WTC11 (cell line): Measurements from ENCODE around the gene CD109. TPM values are rescaled to one million over a fixed set of nuclear protein-coding genes. Genes with fewer than 3 reads are reported as not detected.

Experiments used
- ATAC-seq: fragments of 200-7000 bp; cut with Tn5 transposase; 2 replicates; pipeline ENCODE4 v1.10.0; 2021; ENCODE audit warnings: mild to moderate bottlenecking, moderate library complexity
- CTCF ChIA-PET: fragments of 300-600 bp; sonication (Branson Sonifier 250); formaldehyde crosslinking; loops from one replicate; lab custom pipeline; 2021; ENCODE audit warnings: antibody characterized with exemption; lab: Charles Lee
- POLR2A ChIA-PET: fragments of 350-600 bp; sonication (Branson Sonifier 250); formaldehyde crosslinking; loops from one replicate; lab custom pipeline; 2021; ENCODE audit warnings: antibody characterized with exemption; lab: Charles Lee
- DNase-seq: peaks from one replicate; pipeline ENCODE4 v3.0.0; 2021; ENCODE audit warnings: low spot score
- H3K27ac Mint-ChIP-seq: 2 replicates; pipeline ENCODE4 v1.8.0; 2021; ENCODE audit warnings: mixed read lengths
- H3K27me3 Mint-ChIP-seq: 2 replicates; pipeline ENCODE4 v1.8.0; 2021; ENCODE audit warnings: low read depth, mild to moderate bottlenecking, moderate library complexity, mixed read lengths
- H3K36me3 Mint-ChIP-seq: 2 replicates; pipeline ENCODE4 v1.8.0; 2021; ENCODE audit warnings: mixed read lengths
- H3K4me1 Mint-ChIP-seq: 2 replicates; pipeline ENCODE4 v1.8.0; 2022; ENCODE audit warnings: mixed read lengths
- H3K4me3 Mint-ChIP-seq: 2 replicates; pipeline ENCODE4 v1.8.0; 2021; ENCODE audit warnings: mild to moderate bottlenecking, moderate library complexity, mixed read lengths
- H3K9me3 Mint-ChIP-seq: 2 replicates; pipeline ENCODE4 v1.8.0; 2021; ENCODE audit warnings: mixed read lengths
- ATF6 ChIP-seq: sonication (generic); formaldehyde crosslinking; IDR thresholded peaks from 2 replicates; pipeline ENCODE4 v1.8.1; 2023; ENCODE audit warnings: mild to moderate bottlenecking, missing genetic modification reagents
- ESRRA ChIP-seq: sonication (generic); formaldehyde crosslinking; IDR thresholded peaks from 2 replicates; pipeline ENCODE4 v1.8.1; 2022; ENCODE audit warnings: mild to moderate bottlenecking, missing genetic modification reagents, borderline replicate concordance
- IRF2 ChIP-seq: sonication (generic); formaldehyde crosslinking; IDR thresholded peaks from 2 replicates; pipeline ENCODE4 v1.8.0; 2022; ENCODE audit warnings: low read depth, missing genetic modification reagents, borderline replicate concordance
- MXD4 ChIP-seq: fragments of 250-450 bp; sonication (Bioruptor Pico); IDR thresholded peaks from 2 replicates; pipeline ENCODE4 v1.8.0; 2021; ENCODE audit warnings: mild to moderate bottlenecking, moderate library complexity, borderline replicate concordance
- NFE2L1 ChIP-seq: sonication (generic); formaldehyde crosslinking; IDR thresholded peaks from 2 replicates; pipeline ENCODE4 v1.8.1; 2023; ENCODE audit warnings: missing genetic modification reagents
- NFYB ChIP-seq: sonication (generic); formaldehyde crosslinking; conservative IDR thresholded peaks from 2 replicates; pipeline ENCODE4 v1.8.0; 2022; ENCODE audit warnings: low read depth, missing genetic modification reagents
- PRDM15 ChIP-seq: sonication (generic); formaldehyde crosslinking; IDR thresholded peaks from 2 replicates; pipeline ENCODE4 v1.8.0; 2022; ENCODE audit warnings: missing genetic modification reagents
- RORB ChIP-seq: fragments of 250-450 bp; sonication (Bioruptor Pico); IDR thresholded peaks from 2 replicates; pipeline ENCODE4 v1.9.0; 2021; ENCODE audit warnings: mild to moderate bottlenecking
- SMAD3 ChIP-seq: sonication (generic); formaldehyde crosslinking; IDR thresholded peaks from 2 replicates; pipeline ENCODE4 v1.8.0; 2022; ENCODE audit warnings: missing genetic modification reagents, mild to moderate bottlenecking, borderline replicate concordance
- SOX15 ChIP-seq: fragments of 250-450 bp; sonication (Bioruptor Pico); IDR thresholded peaks from 2 replicates; pipeline ENCODE4 v1.9.0; 2021; ENCODE audit warnings: mild to moderate bottlenecking
- STAT6 ChIP-seq: sonication (generic); formaldehyde crosslinking; conservative IDR thresholded peaks from 2 replicates; pipeline ENCODE4 v1.8.1; 2023; ENCODE audit warnings: mild to moderate bottlenecking, low read depth, missing genetic modification reagents, moderate library complexity
- TCF7 ChIP-seq: sonication (generic); formaldehyde crosslinking; IDR thresholded peaks from 2 replicates; pipeline ENCODE4 v1.8.0; 2022; ENCODE audit warnings: mild to moderate bottlenecking, low read depth, missing genetic modification reagents, moderate library complexity
- TEAD1 ChIP-seq: sonication (generic); formaldehyde crosslinking; IDR thresholded peaks from 2 replicates; pipeline ENCODE4 v1.8.0; 2022; ENCODE audit warnings: mild to moderate bottlenecking, missing genetic modification reagents
- TP53 ChIP-seq: sonication (generic); formaldehyde crosslinking; IDR thresholded peaks from 2 replicates; pipeline ENCODE4 v1.8.1; 2023; ENCODE audit warnings: mild to moderate bottlenecking, missing genetic modification reagents
- ZBTB21 ChIP-seq: sonication (generic); formaldehyde crosslinking; IDR thresholded peaks from 2 replicates; pipeline ENCODE4 v1.8.1; 2023; ENCODE audit warnings: mild to moderate bottlenecking, missing genetic modification reagents, borderline replicate concordance
- ZNF281 ChIP-seq: sonication (generic); formaldehyde crosslinking; IDR thresholded peaks from 2 replicates; pipeline ENCODE4 v1.8.0; 2023; ENCODE audit warnings: mild to moderate bottlenecking, missing genetic modification reagents
- ZNF396 ChIP-seq: fragments of 250-450 bp; sonication (Bioruptor Pico); IDR thresholded peaks from 2 replicates; pipeline ENCODE4 v1.8.0; 2021; ENCODE audit warnings: mild to moderate bottlenecking, moderate library complexity, borderline replicate concordance
- ZNF416 ChIP-seq: fragments of 250-450 bp; sonication (Bioruptor Pico); IDR thresholded peaks from 2 replicates; pipeline ENCODE4 v1.9.0; 2021; ENCODE audit warnings: mild to moderate bottlenecking, inconsistent platforms
- ZNF671 ChIP-seq: fragments of 250-450 bp; sonication (Bioruptor Pico); IDR thresholded peaks from 2 replicates; pipeline ENCODE4 v1.8.0; 2021; ENCODE audit warnings: mild to moderate bottlenecking
- ZSCAN18 ChIP-seq: fragments of 250-450 bp; sonication (Bioruptor Pico); IDR thresholded peaks from 2 replicates; pipeline ENCODE4 v2.1.2; 2022; ENCODE audit warnings: mild to moderate bottlenecking, moderate library complexity
- total RNA-seq: library from RNA; stranded (reverse); gene quantifications from 3 replicates; pipeline ENCODE4 v1.2.3, GENCODE V29; 2021

Gene CD109
- total RNA-seq, 1 experiment from 2014 or later = 4.5 TPM

GRCh38 chr6:73792738-73793137, 96.7 kb downstream of the CD109 start:
- ChIA-PET POLR2A (no interaction called here), CTCF (no interaction called here)
- no peaks in the 10 kb centered on the region for H3K36me3 Mint-ChIP-seq
- H3K27me3 Mint-ChIP-seq = no peaks in the 10 kb centered on the region
- H3K4me1 Mint-ChIP-seq = peaks cover 14% of the 10 kb centered on the region
- no peak overlapping the region for H3K4me3 Mint-ChIP-seq
- TF ChIP-seq SOX15 (CRISPR knock-in tag) (no peak), STAT6 (CRISPR knock-in tag) (no peak), ZNF396 (no peak), ZNF416 (no peak), TP53 (CRISPR knock-in tag) (no peak), SMAD3 (no peak), ZNF281 (CRISPR knock-in tag) (no peak), ATF6 (CRISPR knock-in tag) (no peak), MXD4 (CRISPR knock-in tag) (no peak), TCF7 (CRISPR knock-in tag) (no peak), TEAD1 (CRISPR knock-in tag) (no peak), ZBTB21 (CRISPR knock-in tag) (no peak), PRDM15 (CRISPR knock-in tag) (no peak), NFYB (CRISPR knock-in tag) (no peak), ESRRA (CRISPR knock-in tag) (no peak), ZSCAN18 (CRISPR knock-in tag) (no peak), RORB (CRISPR knock-in tag) (no peak), ZNF671 (no peak), NFE2L1 (CRISPR knock-in tag) (no peak), IRF2 (CRISPR knock-in tag) (no peak)
- DNase-seq (no peak), ATAC-seq (no peak)
- H3K27ac Mint-ChIP-seq = no peak overlapping the region
- H3K9me3 Mint-ChIP-seq = no peaks in the 10 kb centered on the region
